ENCODE measurements around the gene PANX1.

DNA sequence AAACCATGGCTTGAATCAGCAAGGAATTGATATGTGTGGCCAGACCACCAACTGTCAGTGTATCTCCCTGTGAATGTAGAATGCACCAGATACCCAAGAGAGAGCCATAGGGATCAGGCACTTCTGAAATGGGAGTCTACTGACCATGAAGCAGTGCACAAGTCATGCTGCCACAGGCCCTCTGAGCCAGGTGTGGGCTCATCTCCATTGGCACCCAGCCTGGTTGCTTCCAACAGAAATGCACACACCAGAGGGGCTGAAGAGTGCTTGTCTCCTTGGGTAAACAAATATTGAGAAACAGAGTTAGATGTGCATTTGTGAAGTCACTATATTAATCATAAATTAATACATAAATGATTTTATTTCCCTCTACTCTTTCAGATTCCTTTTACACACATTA lies 28.4 kb upstream of the PANX1 start:
- TF ChIP-seq, protein P1, sequence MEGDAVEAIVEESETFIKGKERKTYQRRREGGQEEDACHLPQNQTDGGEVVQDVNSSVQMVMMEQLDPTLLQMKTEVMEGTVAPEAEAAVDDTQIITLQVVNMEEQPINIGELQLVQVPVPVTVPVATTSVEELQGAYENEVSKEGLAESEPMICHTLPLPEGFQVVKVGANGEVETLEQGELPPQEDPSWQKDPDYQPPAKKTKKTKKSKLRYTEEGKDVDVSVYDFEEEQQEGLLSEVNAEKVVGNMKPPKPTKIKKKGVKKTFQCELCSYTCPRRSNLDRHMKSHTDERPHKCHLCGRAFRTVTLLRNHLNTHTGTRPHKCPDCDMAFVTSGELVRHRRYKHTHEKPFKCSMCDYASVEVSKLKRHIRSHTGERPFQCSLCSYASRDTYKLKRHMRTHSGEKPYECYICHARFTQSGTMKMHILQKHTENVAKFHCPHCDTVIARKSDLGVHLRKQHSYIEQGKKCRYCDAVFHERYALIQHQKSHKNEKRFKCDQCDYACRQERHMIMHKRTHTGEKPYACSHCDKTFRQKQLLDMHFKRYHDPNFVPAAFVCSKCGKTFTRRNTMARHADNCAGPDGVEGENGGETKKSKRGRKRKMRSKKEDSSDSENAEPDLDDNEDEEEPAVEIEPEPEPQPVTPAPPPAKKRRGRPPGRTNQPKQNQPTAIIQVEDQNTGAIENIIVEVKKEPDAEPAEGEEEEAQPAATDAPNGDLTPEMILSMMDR (IDR thresholded peaks at IDR 0.05) = no peak
- TF ChIP-seq, protein P2, sequence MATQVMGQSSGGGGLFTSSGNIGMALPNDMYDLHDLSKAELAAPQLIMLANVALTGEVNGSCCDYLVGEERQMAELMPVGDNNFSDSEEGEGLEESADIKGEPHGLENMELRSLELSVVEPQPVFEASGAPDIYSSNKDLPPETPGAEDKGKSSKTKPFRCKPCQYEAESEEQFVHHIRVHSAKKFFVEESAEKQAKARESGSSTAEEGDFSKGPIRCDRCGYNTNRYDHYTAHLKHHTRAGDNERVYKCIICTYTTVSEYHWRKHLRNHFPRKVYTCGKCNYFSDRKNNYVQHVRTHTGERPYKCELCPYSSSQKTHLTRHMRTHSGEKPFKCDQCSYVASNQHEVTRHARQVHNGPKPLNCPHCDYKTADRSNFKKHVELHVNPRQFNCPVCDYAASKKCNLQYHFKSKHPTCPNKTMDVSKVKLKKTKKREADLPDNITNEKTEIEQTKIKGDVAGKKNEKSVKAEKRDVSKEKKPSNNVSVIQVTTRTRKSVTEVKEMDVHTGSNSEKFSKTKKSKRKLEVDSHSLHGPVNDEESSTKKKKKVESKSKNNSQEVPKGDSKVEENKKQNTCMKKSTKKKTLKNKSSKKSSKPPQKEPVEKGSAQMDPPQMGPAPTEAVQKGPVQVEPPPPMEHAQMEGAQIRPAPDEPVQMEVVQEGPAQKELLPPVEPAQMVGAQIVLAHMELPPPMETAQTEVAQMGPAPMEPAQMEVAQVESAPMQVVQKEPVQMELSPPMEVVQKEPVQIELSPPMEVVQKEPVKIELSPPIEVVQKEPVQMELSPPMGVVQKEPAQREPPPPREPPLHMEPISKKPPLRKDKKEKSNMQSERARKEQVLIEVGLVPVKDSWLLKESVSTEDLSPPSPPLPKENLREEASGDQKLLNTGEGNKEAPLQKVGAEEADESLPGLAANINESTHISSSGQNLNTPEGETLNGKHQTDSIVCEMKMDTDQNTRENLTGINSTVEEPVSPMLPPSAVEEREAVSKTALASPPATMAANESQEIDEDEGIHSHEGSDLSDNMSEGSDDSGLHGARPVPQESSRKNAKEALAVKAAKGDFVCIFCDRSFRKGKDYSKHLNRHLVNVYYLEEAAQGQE (IDR thresholded peaks at IDR 0.05; ENCODE audit: insufficient read depth in 1 of 2, low read depth in 2 of 2, low read length in 1 of 2) = no peak
